ENCODE measurements around the gene SPHK1.

SPHK1 gene

GRCh38 chr17:76408037-76408849 is 23.8 kb downstream of the SPHK1 start:
- DNase-seq, result peak; percentile 55

GRCh38 chr17:76410328-76410965 is 26.0 kb downstream of the SPHK1 start:
- DNase-seq, result peak; percentile 27

GRCh38 chr17:76411247-76411646 is 26.8 kb downstream of the SPHK1 start:
- DNase-seq, result no peak

- peak; percentile 73 for DNase-seq
Observed at GRCh38 chr17:76414334-76415295, 30.2 kb downstream of the SPHK1 start.

- DNase-seq, result no peak
Observed at GRCh38 chr17:76415786-76416185, 31.4 kb downstream of the SPHK1 start.

GRCh38 chr17:76416457-76416856 is 32.0 kb downstream of the SPHK1 start:
- DNase-seq, result no peak

GRCh38 chr17:76416899-76417298 is 32.5 kb downstream of the SPHK1 start:
- DNase-seq, result no peak

GRCh38 chr17:76417499-76418143 is 33.2 kb downstream of the SPHK1 start:
- peak; percentile 84 for DNase-seq

- DNase-seq, result no peak
Observed at GRCh38 chr17:76419576-76420260, 35.3 kb downstream of the SPHK1 start.

- no peak for DNase-seq
Observed at GRCh38 chr17:76420356-76421043, 36.1 kb downstream of the SPHK1 start.

GRCh38 chr17:76421044-76421407 is 36.6 kb downstream of the SPHK1 start:
- DNase-seq, result no peak

GRCh38 chr17:76422406-76422805 is 38.0 kb downstream of the SPHK1 start:
- no peak for DNase-seq

- DNase-seq, result no peak
Observed at GRCh38 chr17:76422860-76423259, 38.5 kb downstream of the SPHK1 start.

- no peak for DNase-seq
Observed at GRCh38 chr17:76426853-76427252, 42.4 kb downstream of the SPHK1 start.

GRCh38 chr17:76427501-76428231 is 43.3 kb downstream of the SPHK1 start:
- DNase-seq, result no peak

- DNase-seq, result no peak
Observed at GRCh38 chr17:76428511-76428910, 44.1 kb downstream of the SPHK1 start.

- no peak for DNase-seq
Observed at GRCh38 chr17:76431509-76431908, 47.1 kb downstream of the SPHK1 start.

GRCh38 chr17:76432004-76432403 is 47.6 kb downstream of the SPHK1 start:
- DNase-seq, result no peak

GRCh38 chr17:76432712-76433336 is 48.4 kb downstream of the SPHK1 start:
- no peak for DNase-seq

GRCh38 chr17:76433693-76434092 is 49.3 kb downstream of the SPHK1 start:
- no peak for DNase-seq
